PC-3 (cell line): Measurements from ENCODE around the gene KMT5B. TPM values are rescaled to one million over a fixed set of nuclear protein-coding genes. Genes with fewer than 3 reads are reported as not detected.

Experiments used
- ATAC-seq: fragments of 200-7000 bp; cut with Tn5 transposase; 2 replicates; pipeline ENCODE4 v1.9.1; 2020; ENCODE audit warnings: mild to moderate bottlenecking, moderate library complexity
- BruUV-seq: library from RNA; stranded (reverse); fragments of 400-500 nt; replicated peaks from 2 replicates; lab custom pipeline; 2021; lab: Mats Ljungman, UMichigan
- CTCF ChIA-PET: fragments of 300-600 bp; sonication (Branson Sonifier 250); formaldehyde crosslinking; loops from one replicate; lab custom pipeline; 2022; ENCODE audit warnings: antibody characterized with exemption; lab: Charles Lee
- POLR2A ChIA-PET: fragments of 300-600 bp; sonication (Branson Sonifier 250); formaldehyde crosslinking; loops from one replicate; lab custom pipeline; 2022; ENCODE audit warnings: antibody characterized with exemption; ENCODE audit not compliant: unreplicated experiment; lab: Charles Lee
- DNase-seq: peaks from one replicate; pipeline ENCODE4 v3.0.0-alpha.2; 2015
- H2AFZ ChIP-seq: fragments of 300-600 bp; sonication (generic); 2 replicates; pipeline ENCODE4 v1.6.0; 2016; ENCODE audit warnings: antibody characterized with exemption, low read length
- H3F3A ChIP-seq: fragments of 300-600 bp; sonication (generic); one replicate; pipeline ENCODE4 v1.6.0; 2017; ENCODE audit warnings: antibody characterized with exemption, low read length, control low read depth, mild to moderate bottlenecking; ENCODE audit not compliant: unreplicated experiment
- H3K27ac ChIP-seq: fragments of 300-600 bp; sonication (generic); 2 replicates; pipeline ENCODE4 v1.5.1; 2016; ENCODE audit warnings: mild to moderate bottlenecking, low read length
- H3K27me3 ChIP-seq: fragments of 300-600 bp; sonication (generic); 2 replicates; pipeline ENCODE4 v1.6.1; 2016; ENCODE audit warnings: low read length, mixed read lengths
- H3K36me3 ChIP-seq: fragments of 300-600 bp; sonication (generic); 2 replicates; pipeline ENCODE4 v1.6.1; 2016; ENCODE audit warnings: low read depth, mixed run types, low read length, mixed read lengths
- H3K4me1 ChIP-seq: fragments of 300-600 bp; sonication (generic); 2 replicates; pipeline ENCODE4 v1.5.1; 2016; ENCODE audit warnings: low read length; ENCODE audit not compliant: insufficient read depth
- H3K4me2 ChIP-seq: fragments of 300-600 bp; sonication (generic); 2 replicates; pipeline ENCODE4 v1.6.0; 2016; ENCODE audit warnings: low read length
- H3K4me3 ChIP-seq: fragments of 300-600 bp; sonication (generic); 2 replicates; pipeline ENCODE4 v1.5.1; 2016; ENCODE audit warnings: mild to moderate bottlenecking, low read length, mixed read lengths
- H3K79me2 ChIP-seq: fragments of 300-600 bp; sonication (generic); 2 replicates; pipeline ENCODE4 v1.6.1; 2017; ENCODE audit warnings: low read length, mixed read lengths
- H3K9ac ChIP-seq: fragments of 300-600 bp; sonication (generic); 2 replicates; pipeline ENCODE4 v1.6.0; 2016; ENCODE audit warnings: mild to moderate bottlenecking, low read length
- H3K9me2 ChIP-seq: fragments of 300-600 bp; sonication (generic); replicated peaks from 2 replicates; pipeline ENCODE4 v1.6.1; 2016; ENCODE audit warnings: mixed run types, low read length, mixed read lengths
- H3K9me3 ChIP-seq: fragments of 300-600 bp; sonication (generic); 2 replicates; pipeline ENCODE4 v1.6.1; 2016; ENCODE audit warnings: low read length, mixed read lengths
- H4K20me1 ChIP-seq: fragments of 300-600 bp; sonication (generic); 2 replicates; pipeline ENCODE4 v1.6.1; 2016; ENCODE audit warnings: low read length, mixed read lengths
- EZH2 ChIP-seq: fragments of 300-600 bp; sonication (generic); IDR thresholded peaks from one replicate; pipeline ENCODE4 v1.6.1; 2017; ENCODE audit warnings: antibody characterized with exemption, mild to moderate bottlenecking, low read length; ENCODE audit not compliant: unreplicated experiment
- EZH2phosphoT487 ChIP-seq: fragments of 300-600 bp; sonication (generic); IDR thresholded peaks from 2 replicates; pipeline ENCODE4 v1.6.1; 2018; ENCODE audit warnings: mild to moderate bottlenecking, antibody characterized with exemption, low read length, borderline replicate concordance
- intact Hi-C: fragments of 100-400 bp; cut with micrococcal nuclease; formaldehyde crosslinking; loops from 2 replicates; pipeline ENCODE4 v1.9.0; 2023
- total RNA-seq: library from RNA; depleted of rRNA; stranded (reverse); fragments of >200 nt; gene quantifications from 2 replicates; pipeline ENCODE4 v1.2.3, GENCODE V29; 2014
- TF ChIP-seq, protein P1 (sequence below): fragments of 300-600 bp; sonication (generic); conservative IDR thresholded peaks from 2 replicates; pipeline ENCODE4 v1.5.1; 2017; ENCODE audit warnings: antibody characterized with exemption, low read depth, mild to moderate bottlenecking, low read length

KMT5B gene
- total RNA-seq, 1 experiment from 2014 or later = 19.0 TPM

DNA sequence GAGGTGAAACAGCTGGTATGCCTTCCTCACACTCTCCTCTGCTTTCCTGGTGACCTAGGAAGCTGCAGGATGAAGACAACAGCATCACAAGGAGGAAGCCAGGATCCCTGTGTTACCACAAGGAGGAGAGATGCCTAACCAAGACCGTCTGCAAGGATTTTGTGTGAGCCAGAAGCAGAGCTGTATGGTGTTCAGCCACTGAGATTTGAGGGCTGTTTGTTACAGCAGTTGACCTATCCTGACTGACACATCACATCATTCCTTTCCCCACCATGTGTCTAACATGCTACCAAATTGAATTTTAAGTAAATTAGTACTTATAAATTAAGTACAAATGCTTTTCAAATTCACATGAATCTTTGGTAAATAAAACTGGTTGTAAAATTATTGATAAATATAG lies 83.0 kb downstream of the KMT5B start:
- no peak for DNase-seq
- H3K9ac ChIP-seq = no peak overlapping the region
- H2AFZ ChIP-seq = no peak overlapping the region
- H3F3A ChIP-seq = no peaks in the 10 kb centered on the region
- BruUV-seq = no TSS peak
- H3K36me3 ChIP-seq = peaks cover 7% of the 10 kb centered on the region; the same call in 1 of the 2 replicates
- no peaks in the 10 kb centered on the region for H3K27me3 ChIP-seq
- H3K9me2 ChIP-seq = no peaks in the 10 kb centered on the region
- no peak overlapping the region for H3K4me3 ChIP-seq
- peaks cover 29% of the 10 kb centered on the region for H3K9me3 ChIP-seq
- no peaks in the 10 kb centered on the region for H3K79me2 ChIP-seq
- H4K20me1 ChIP-seq = no peaks in the 10 kb centered on the region
- no peak for ATAC-seq
- POLR2A ChIA-PET = interaction anchor here (0.6 kb wide), 1 partner anchor 1967 kb away, joined by 3 read pairs; no protein-coding TSS in a partner anchor
- TF ChIP-seq EZH2phosphoT487 (no peak), EZH2 (no peak)
- TF ChIP-seq, protein P1, sequence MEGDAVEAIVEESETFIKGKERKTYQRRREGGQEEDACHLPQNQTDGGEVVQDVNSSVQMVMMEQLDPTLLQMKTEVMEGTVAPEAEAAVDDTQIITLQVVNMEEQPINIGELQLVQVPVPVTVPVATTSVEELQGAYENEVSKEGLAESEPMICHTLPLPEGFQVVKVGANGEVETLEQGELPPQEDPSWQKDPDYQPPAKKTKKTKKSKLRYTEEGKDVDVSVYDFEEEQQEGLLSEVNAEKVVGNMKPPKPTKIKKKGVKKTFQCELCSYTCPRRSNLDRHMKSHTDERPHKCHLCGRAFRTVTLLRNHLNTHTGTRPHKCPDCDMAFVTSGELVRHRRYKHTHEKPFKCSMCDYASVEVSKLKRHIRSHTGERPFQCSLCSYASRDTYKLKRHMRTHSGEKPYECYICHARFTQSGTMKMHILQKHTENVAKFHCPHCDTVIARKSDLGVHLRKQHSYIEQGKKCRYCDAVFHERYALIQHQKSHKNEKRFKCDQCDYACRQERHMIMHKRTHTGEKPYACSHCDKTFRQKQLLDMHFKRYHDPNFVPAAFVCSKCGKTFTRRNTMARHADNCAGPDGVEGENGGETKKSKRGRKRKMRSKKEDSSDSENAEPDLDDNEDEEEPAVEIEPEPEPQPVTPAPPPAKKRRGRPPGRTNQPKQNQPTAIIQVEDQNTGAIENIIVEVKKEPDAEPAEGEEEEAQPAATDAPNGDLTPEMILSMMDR = no peak
- H3K4me2 ChIP-seq = no peak overlapping the region
- peaks cover 12% of the 10 kb centered on the region; the same call in 1 of the 2 replicates for H3K4me1 ChIP-seq
- intact Hi-C loops = no loop called here
- CTCF ChIA-PET = no interaction called here
- no peak overlapping the region for H3K27ac ChIP-seq

DNA sequence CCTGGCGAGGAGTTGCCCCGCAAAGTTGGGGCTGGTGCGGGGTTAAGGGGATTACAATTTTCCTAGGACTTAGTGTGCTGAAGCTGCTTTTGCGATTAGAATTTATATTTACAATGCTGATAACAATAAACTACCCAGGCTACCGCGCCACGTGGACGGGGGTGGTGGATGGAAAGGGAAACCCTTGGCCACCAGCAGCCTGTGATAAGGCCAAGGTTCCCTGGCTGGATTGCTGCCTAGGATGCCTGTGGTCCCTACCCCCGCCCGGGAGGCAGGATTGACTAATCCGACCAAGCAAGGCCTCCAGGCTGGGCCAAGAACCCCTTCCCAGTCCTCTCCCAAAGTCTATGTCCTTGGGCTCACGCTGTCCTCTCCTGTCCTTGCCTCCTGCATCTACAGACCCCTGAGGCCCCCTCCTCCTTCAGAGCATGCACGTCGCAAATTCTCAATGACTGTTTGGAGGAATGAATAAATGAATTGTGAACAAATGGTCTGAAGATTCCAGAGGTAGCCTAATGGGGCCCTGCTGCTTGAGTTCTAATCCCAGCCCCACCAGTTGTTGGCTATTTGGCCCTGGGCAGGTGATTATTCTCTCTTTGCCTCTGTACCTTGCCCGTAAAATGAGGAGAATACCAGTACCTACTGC lies 84.3 kb downstream of the KMT5B start:
- CTCF ChIA-PET = no interaction called here
- H4K20me1 ChIP-seq = no peaks in the 10 kb centered on the region
- peak overlapping the region; percentile 61; the same call in 1 of the 2 replicates for H2AFZ ChIP-seq
- H3K36me3 ChIP-seq = peaks cover 5% of the 10 kb centered on the region; the same call in 1 of the 2 replicates
- H3K9ac ChIP-seq = no peak overlapping the region
- POLR2A ChIA-PET = interaction anchor here (0.6 kb wide), 1 partner anchor 1778 kb away, joined by 3 read pairs; no protein-coding TSS in a partner anchor
- H3K9me2 ChIP-seq = no peaks in the 10 kb centered on the region
- peaks cover 22% of the 10 kb centered on the region for H3K9me3 ChIP-seq
- no peaks in the 10 kb centered on the region for H3K27me3 ChIP-seq
- H3K27ac ChIP-seq = no peak overlapping the region
- BruUV-seq = no TSS peak
- H3F3A ChIP-seq = no peaks in the 10 kb centered on the region
- ATAC-seq (peak; percentile 16), DNase-seq (no peak)
- peaks cover 17% of the 10 kb centered on the region for H3K4me1 ChIP-seq
- H3K4me2 ChIP-seq = peak overlapping the region; percentile 33; the same call in 1 of the 2 replicates
- no peak overlapping the region for H3K4me3 ChIP-seq
- TF ChIP-seq, protein P1 = no peak
- TF ChIP-seq EZH2 = no peak
- no peak for TF ChIP-seq EZH2phosphoT487
- H3K79me2 ChIP-seq = no peaks in the 10 kb centered on the region
- intact Hi-C loops = no loop called here
